Activated CD4-positive, alpha-beta memory T cell treated with anti-CD3 and anti-CD28 coated beads, Interleukin-2, amount 10 ng/mL, durations not matched to agents 7 days and 5 days (primary cell): Measurements from ENCODE around the gene SMYD2. TPM values are rescaled to one million over a fixed set of nuclear protein-coding genes. Genes with fewer than 3 reads are reported as not detected.

Experiments used
- CTCF ChIA-PET: fragments of 350-600 bp; sonication (Branson Sonifier 250); formaldehyde crosslinking; loops from one replicate; lab custom pipeline; 2021; ENCODE audit warnings: antibody characterized with exemption, inconsistent platforms; lab: Charles Lee
- POLR2A ChIA-PET: fragments of 350-600 bp; sonication (Branson Sonifier 250); formaldehyde crosslinking; loops from one replicate; lab custom pipeline; 2021; ENCODE audit warnings: antibody characterized with exemption; lab: Charles Lee
- DNase-seq: peaks from one replicate; pipeline ENCODE4 v3.0.0-alpha.2; 2020
- H3K27ac Mint-ChIP-seq: one replicate; pipeline ENCODE4 v1.8.0; 2021; ENCODE audit warnings: mild to moderate bottlenecking, mixed read lengths
- H3K27me3 Mint-ChIP-seq: one replicate; pipeline ENCODE4 v1.8.0; 2021; ENCODE audit warnings: mixed read lengths
- H3K36me3 Mint-ChIP-seq: one replicate; pipeline ENCODE4 v1.8.0; 2021; ENCODE audit warnings: low read depth, mixed read lengths
- H3K4me1 Mint-ChIP-seq: one replicate; pipeline ENCODE4 v1.8.0; 2021; ENCODE audit warnings: mixed read lengths
- H3K4me3 Mint-ChIP-seq: one replicate; pipeline ENCODE4 v1.8.0; 2021; ENCODE audit warnings: mild to moderate bottlenecking, mixed read lengths
- H3K9me3 Mint-ChIP-seq: one replicate; pipeline ENCODE4 v1.8.0; 2021; ENCODE audit warnings: mixed read lengths
- total RNA-seq, 2 experiments: library from RNA; stranded (reverse); gene quantifications; one replicate each; pipeline ENCODE4 v1.2.3, GENCODE V29; 2021

Gene SMYD2
- total RNA-seq, result 10 to 100 TPM; 33.8 to 34.9 TPM

- Mint-ChIP-seq H3K27ac (peak within 1 kb of the TSS; percentile 72), H3K36me3 (peaks cover 6% of the 10 kb centered on the region), H3K27me3 (no peaks in the 10 kb centered on the region), H3K4me1 (peaks cover 41% of the 10 kb centered on the region), H3K4me3 (peak within 1 kb of the TSS; percentile 96), H3K9me3 (no peaks in the 10 kb centered on the region)
- ChIA-PET POLR2A (interaction anchor here (1.0 to 2.5 kb wide), 8 partner anchors 20 to 358 kb away, joined by 3 to 14 read pairs (median 4); partner anchors contain the start of gene CENPF), CTCF (interaction anchor here (0.6 to 2.3 kb wide), 4 partner anchors 10 to 50 kb away, joined by 4 to 15 read pairs (median 6); no protein-coding TSS in a partner anchor)
- DNase-seq, result peak; percentile 73
Measured at GRCh38 chr1:214281021-214281719, at the start of gene SMYD2. Gene SMYD2, plus strand, starts transcription at chr1:214281159. Its CDS starts 96 bp downstream, at chr1:214281255.

GRCh38 chr1:214233856-214234634 lies 46.9 kb upstream of the SMYD2 start:
- no peaks in the 10 kb centered on the region for H3K36me3 Mint-ChIP-seq
- no peaks in the 10 kb centered on the region for H3K4me1 Mint-ChIP-seq
- no peak overlapping the region for H3K27ac Mint-ChIP-seq
- POLR2A ChIA-PET, result no interaction called here
- H3K4me3 Mint-ChIP-seq, result no peak overlapping the region
- DNase-seq, result no peak
- peaks cover 30% of the 10 kb centered on the region for H3K27me3 Mint-ChIP-seq
- no peaks in the 10 kb centered on the region for H3K9me3 Mint-ChIP-seq
- CTCF ChIA-PET, result no interaction called here

DNA sequence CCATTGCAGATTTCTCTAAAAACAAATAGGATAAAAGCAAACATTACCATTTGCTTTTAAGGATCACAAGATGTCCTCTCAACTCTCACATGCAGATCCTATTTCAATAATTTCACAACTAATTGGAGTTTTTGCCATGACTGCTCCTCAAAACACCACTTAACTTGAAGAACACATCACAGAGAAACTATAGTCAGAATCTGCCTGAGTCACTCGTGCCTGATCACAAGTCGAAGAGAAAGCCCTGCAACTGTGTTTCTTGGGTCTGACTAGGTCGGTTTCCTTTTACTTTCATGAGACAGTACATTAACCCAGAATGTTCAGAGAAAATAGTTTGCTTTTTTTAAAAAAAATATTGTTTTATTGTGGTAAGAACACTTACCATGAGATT lies 46.3 kb upstream of the SMYD2 start:
- Mint-ChIP-seq H3K27me3 (peaks cover 32% of the 10 kb centered on the region), H3K4me1 (no peaks in the 10 kb centered on the region), H3K36me3 (no peaks in the 10 kb centered on the region), H3K4me3 (no peak overlapping the region), H3K27ac (no peak overlapping the region), H3K9me3 (no peaks in the 10 kb centered on the region)
- ChIA-PET POLR2A (no interaction called here), CTCF (no interaction called here)
- no peak for DNase-seq

- ChIA-PET POLR2A (no interaction called here), CTCF (interaction anchor here (1.5 to 1.8 kb wide), 2 partner anchors 25 to 95 kb away, joined by 5 to 6 read pairs; no protein-coding TSS in a partner anchor)
- no peak overlapping the region for H3K4me3 Mint-ChIP-seq
- H3K4me1 Mint-ChIP-seq, result no peaks in the 10 kb centered on the region
- DNase-seq, result no peak
- H3K27me3 Mint-ChIP-seq, result peaks cover 36% of the 10 kb centered on the region
- no peaks in the 10 kb centered on the region for H3K9me3 Mint-ChIP-seq
- H3K36me3 Mint-ChIP-seq, result no peaks in the 10 kb centered on the region
- H3K27ac Mint-ChIP-seq, result no peak overlapping the region
Measured at GRCh38 chr1:214236477-214236876, 44.5 kb upstream of the SMYD2 start.

DNA sequence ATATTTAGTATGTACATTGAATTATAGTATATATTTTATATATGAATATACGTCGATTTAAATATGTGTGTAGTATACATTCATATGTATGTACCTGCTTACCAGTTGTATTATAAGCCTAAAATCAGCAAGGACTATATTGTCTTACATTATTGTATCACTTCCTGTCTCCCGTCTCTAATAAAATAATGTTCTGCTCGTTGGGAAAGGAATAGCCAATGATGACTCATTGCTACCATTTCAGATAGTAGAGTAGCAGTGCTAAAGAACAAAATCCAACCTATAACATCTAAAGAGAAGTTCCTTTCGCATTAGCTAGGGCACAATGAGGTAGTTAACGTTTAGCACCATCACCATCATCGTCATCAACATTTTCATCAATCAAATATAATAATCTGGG lies 39.9 kb upstream of the SMYD2 start:
- Mint-ChIP-seq H3K27ac (no peak overlapping the region), H3K36me3 (no peaks in the 10 kb centered on the region), H3K9me3 (no peaks in the 10 kb centered on the region), H3K4me1 (peaks cover 12% of the 10 kb centered on the region), H3K27me3 (peaks cover 41% of the 10 kb centered on the region), H3K4me3 (no peak overlapping the region)
- ChIA-PET POLR2A (no interaction called here), CTCF (interaction anchor here (1.0 to 2.3 kb wide), 2 partner anchors 20 to 91 kb away, joined by 3 to 7 read pairs; no protein-coding TSS in a partner anchor)
- DNase-seq, result no peak

DNA sequence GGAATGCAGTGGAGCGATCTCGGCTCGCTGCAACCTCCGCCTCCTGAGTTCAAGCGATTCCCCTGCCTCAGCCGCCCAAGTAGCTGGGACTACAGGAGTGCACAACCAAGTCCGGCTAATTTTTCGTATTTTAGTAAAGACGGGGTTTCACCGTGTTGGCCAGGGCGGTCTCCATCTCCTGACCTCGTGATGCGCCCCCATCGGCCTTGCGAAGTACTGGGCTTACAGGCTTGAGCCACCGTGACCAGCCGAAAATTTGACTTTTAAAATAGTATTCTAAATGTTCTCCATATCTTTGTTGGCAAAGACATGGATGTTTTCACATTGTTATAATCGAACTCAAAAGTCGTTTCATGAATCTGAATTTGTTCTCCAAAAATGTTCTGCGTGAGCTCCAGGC lies 36.7 kb upstream of the SMYD2 start:
- Mint-ChIP-seq H3K4me3 (no peak overlapping the region), H3K36me3 (no peaks in the 10 kb centered on the region), H3K4me1 (peaks cover 12% of the 10 kb centered on the region), H3K27ac (no peak overlapping the region), H3K9me3 (no peaks in the 10 kb centered on the region), H3K27me3 (peaks cover 46% of the 10 kb centered on the region)
- ChIA-PET CTCF (interaction anchor here (0.9 to 1.0 kb wide), 3 partner anchors 17 to 88 kb away, joined by 3 to 4 read pairs (median 3); no protein-coding TSS in a partner anchor), POLR2A (interaction anchor here (0.7 to 0.8 kb wide), 2 partner anchors 16 to 22 kb away, joined by 3 read pairs; no protein-coding TSS in a partner anchor)
- no peak for DNase-seq

GRCh38 chr1:214244841-214245240 lies 36.1 kb upstream of the SMYD2 start:
- H3K27ac Mint-ChIP-seq, result no peak overlapping the region
- CTCF ChIA-PET, result interaction anchor here (0.9 to 1.8 kb wide), 3 partner anchors 17 to 87 kb away, joined by 4 to 8 read pairs (median 4); no protein-coding TSS in a partner anchor

GRCh38 chr1:214247501-214248041 lies 33.4 kb upstream of the SMYD2 start:
- DNase-seq, result no peak
- Mint-ChIP-seq H3K27me3 (peaks cover 36% of the 10 kb centered on the region), H3K9me3 (no peaks in the 10 kb centered on the region), H3K27ac (no peak overlapping the region), H3K36me3 (no peaks in the 10 kb centered on the region), H3K4me1 (peaks cover 12% of the 10 kb centered on the region), H3K4me3 (no peak overlapping the region)
- ChIA-PET CTCF (no interaction called here), POLR2A (no interaction called here)

More at GRCh38 chr1:214244841-214245240, 36.1 kb upstream of the SMYD2 start:
- no peak overlapping the region for H3K4me3 Mint-ChIP-seq
- no peak for DNase-seq
- H3K36me3 Mint-ChIP-seq, result no peaks in the 10 kb centered on the region
- H3K27me3 Mint-ChIP-seq, result peaks cover 45% of the 10 kb centered on the region
- POLR2A ChIA-PET, result interaction anchor here (0.7 to 0.8 kb wide), 2 partner anchors 16 to 23 kb away, joined by 3 read pairs; no protein-coding TSS in a partner anchor
- H3K9me3 Mint-ChIP-seq, result no peaks in the 10 kb centered on the region
- H3K4me1 Mint-ChIP-seq, result peaks cover 12% of the 10 kb centered on the region

DNA sequence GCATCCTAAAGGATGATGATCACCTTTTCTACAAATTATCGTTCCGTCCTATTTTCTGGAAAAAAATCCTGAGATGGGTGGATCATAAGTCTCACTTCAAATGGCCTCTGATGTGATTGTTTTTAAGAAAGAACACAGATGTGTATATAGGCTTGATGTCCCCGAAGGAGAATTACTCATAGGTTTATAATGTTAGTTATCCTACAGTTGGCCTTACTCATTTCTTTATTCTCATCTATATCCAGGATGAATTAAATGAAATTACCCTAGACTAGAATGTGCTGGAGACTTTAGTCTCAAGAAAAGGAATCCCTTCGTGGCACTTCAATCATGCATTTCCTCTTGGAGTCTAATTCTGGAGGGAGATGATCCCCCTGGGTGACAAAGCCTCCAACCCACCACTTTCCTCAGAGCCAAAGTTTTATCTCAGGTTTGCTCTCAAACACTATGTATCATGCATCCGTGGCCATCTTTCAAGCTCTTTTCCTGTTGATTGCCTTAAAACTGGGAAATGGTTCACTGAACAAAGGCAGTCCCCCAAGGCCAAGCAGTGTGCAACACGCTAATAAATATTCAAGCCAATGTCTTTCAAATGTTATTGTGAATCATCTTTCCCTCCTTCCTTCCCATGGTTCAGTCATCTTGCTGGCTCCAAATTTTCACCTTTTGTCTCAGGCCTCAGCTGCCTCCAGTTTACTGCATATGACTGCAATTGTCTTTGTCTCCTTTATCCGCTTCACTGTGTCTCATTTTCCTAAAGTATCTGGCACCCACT lies 32.5 kb upstream of the SMYD2 start:
- Mint-ChIP-seq H3K27ac (no peak overlapping the region), H3K9me3 (no peaks in the 10 kb centered on the region), H3K36me3 (no peaks in the 10 kb centered on the region), H3K27me3 (peaks cover 35% of the 10 kb centered on the region), H3K4me1 (peaks cover 12% of the 10 kb centered on the region), H3K4me3 (no peak overlapping the region)
- DNase-seq, result no peak
- ChIA-PET CTCF (no interaction called here), POLR2A (no interaction called here)

GRCh38 chr1:214249651-214250050 lies 31.3 kb upstream of the SMYD2 start:
- no peak overlapping the region for H3K27ac Mint-ChIP-seq
- ChIA-PET POLR2A (interaction anchor here (0.6 kb wide), 1 partner anchor 29 kb away, joined by 3 read pairs; no protein-coding TSS in a partner anchor), CTCF (interaction anchor here (1.0 to 1.2 kb wide), 2 partner anchors 12 to 82 kb away, joined by 4 to 5 read pairs; no protein-coding TSS in a partner anchor)
- no peak for DNase-seq
- H3K27me3 Mint-ChIP-seq, result peaks cover 35% of the 10 kb centered on the region
- peaks cover 9% of the 10 kb centered on the region for H3K4me1 Mint-ChIP-seq
- H3K9me3 Mint-ChIP-seq, result no peaks in the 10 kb centered on the region
- H3K36me3 Mint-ChIP-seq, result no peaks in the 10 kb centered on the region
- H3K4me3 Mint-ChIP-seq, result no peak overlapping the region

DNA sequence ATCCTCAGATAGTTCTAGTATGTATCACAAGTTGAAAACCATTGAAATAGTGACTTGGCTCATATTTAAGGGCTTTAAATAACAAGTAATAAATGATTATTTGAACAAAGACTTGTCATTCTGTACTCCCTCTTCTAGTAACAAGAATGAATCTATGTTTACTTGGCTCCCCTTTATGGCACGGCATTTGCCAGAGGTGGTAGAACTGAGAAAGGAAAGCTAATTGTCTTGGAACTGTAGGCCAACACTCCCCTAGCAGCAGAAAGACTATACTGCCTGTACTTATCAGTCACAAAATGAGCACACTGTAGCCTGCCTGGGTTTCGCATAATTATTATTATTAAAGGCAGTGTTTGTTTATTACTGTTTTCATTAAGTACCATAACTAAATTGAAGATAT lies 29.6 kb upstream of the SMYD2 start:
- POLR2A ChIA-PET, result no interaction called here
- H3K4me1 Mint-ChIP-seq, result no peaks in the 10 kb centered on the region
- no peak for DNase-seq
- no peak overlapping the region for H3K27ac Mint-ChIP-seq
- peaks cover 44% of the 10 kb centered on the region for H3K27me3 Mint-ChIP-seq
- H3K9me3 Mint-ChIP-seq, result no peaks in the 10 kb centered on the region
- CTCF ChIA-PET, result interaction anchor here (1.4 to 3.4 kb wide), 2 partner anchors 10 to 81 kb away, joined by 8 to 25 read pairs; no protein-coding TSS in a partner anchor
- H3K4me3 Mint-ChIP-seq, result no peak overlapping the region
- no peaks in the 10 kb centered on the region for H3K36me3 Mint-ChIP-seq

DNA sequence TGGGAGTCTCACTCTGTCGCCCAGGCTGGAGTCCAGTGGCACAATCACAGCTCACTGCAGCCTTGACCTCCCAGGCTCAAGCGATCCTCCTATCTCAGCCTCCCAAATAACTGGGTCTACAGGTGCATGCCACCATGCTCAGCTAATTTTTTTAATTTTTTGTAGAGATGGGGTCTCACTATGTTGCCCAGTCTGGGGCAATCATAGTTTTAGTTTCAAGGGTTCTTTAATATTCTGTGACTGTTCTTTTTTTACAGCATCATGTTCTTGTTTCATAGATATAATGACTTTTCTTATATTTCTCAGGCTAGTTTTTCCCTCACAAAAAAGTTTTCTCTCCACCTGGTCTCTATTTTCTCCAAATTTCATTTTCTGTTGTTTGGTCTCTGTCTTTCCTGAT lies 25.4 kb upstream of the SMYD2 start:
- ChIA-PET CTCF (interaction anchor here (9.6 kb wide), 1 partner anchor 75 kb away, joined by 390 read pairs; no protein-coding TSS in a partner anchor), POLR2A (no interaction called here)
- no peaks in the 10 kb centered on the region for H3K9me3 Mint-ChIP-seq
- H3K27ac Mint-ChIP-seq, result no peak overlapping the region
- no peak for DNase-seq
- no peaks in the 10 kb centered on the region for H3K36me3 Mint-ChIP-seq
- H3K4me3 Mint-ChIP-seq, result no peak overlapping the region
- peaks cover 20% of the 10 kb centered on the region for H3K4me1 Mint-ChIP-seq
- peaks cover 49% of the 10 kb centered on the region for H3K27me3 Mint-ChIP-seq
